Measurements from ENCODE around the gene MPV17L2.

GRCh38 chr19:18168673-18169381, 24.2 kb upstream of the MPV17L2 start:
- TF ChIP-seq REST (IDR thresholded peaks at IDR 0.05) (no peak), MAX (IDR thresholded peaks at IDR 0.05) (no peak), CTCF (IDR thresholded peaks at IDR 0.05; ENCODE audit: low read depth, low read length, missing input control) (no peak), RAD21 (IDR thresholded peaks at IDR 0.05) (no peak), TAF1 (conservative IDR thresholded peaks at IDR 0.05) (no peak), GABPA (IDR thresholded peaks at IDR 0.05 in 1 of 2, conservative IDR thresholded peaks at IDR 0.05 in 1 of 2) (no peak), YY1 (IDR thresholded peaks at IDR 0.05) (no peak)
